GM23338 (cell line): Measurements from ENCODE around the gene ENPP7. TPM values are rescaled to one million over a fixed set of nuclear protein-coding genes. Genes with fewer than 3 reads are reported as not detected.

ENCODE experiments used
- EZH2 ChIP-seq: fragments of 200-600 bp; sonication (generic); IDR thresholded peaks from one replicate; pipeline ENCODE4 v1.8.0; 2017; ENCODE audit warnings: antibody characterized with exemption, mild to moderate bottlenecking, low read depth; ENCODE audit not compliant: unreplicated experiment
- EZH2phosphoT487 ChIP-seq: fragments of 200-600 bp; sonication (generic); IDR thresholded peaks from one replicate; pipeline ENCODE4 v1.8.1; 2018; ENCODE audit warnings: antibody characterized with exemption; ENCODE audit not compliant: unreplicated experiment
- NANOG ChIP-seq: IDR thresholded peaks from 2 replicates; pipeline ENCODE4 v1.6.1; 2016; ENCODE audit warnings: antibody characterized with exemption, borderline replicate concordance
- POLR2AphosphoS5 ChIP-seq: IDR thresholded peaks from 2 replicates; pipeline ENCODE4 v1.6.1; 2016; ENCODE audit warnings: antibody characterized with exemption, low read depth
- STAT1 ChIP-seq: IDR thresholded peaks from one replicate; pipeline ENCODE4 v1.6.1; 2016; ENCODE audit warnings: antibody characterized with exemption; ENCODE audit not compliant: unreplicated experiment
- polyA plus RNA-seq: library from polyadenylated mRNA; unstranded; fragments of >200 nt; fragmentation: Nextera tagmentation; extraction: Ambion mirVana; gene quantifications from 2 replicates; pipeline ENCODE4 v1.2.1, GENCODE V29; 2016
- total RNA-seq: library from RNA; depleted of rRNA; stranded (reverse); fragments of >200 nt; shearing (Covaris generic); gene quantifications from 2 replicates; pipeline ENCODE4 v1.2.3, GENCODE V29; 2014
- TF ChIP-seq, protein P1 (sequence below): fragments of 250-450 bp; sonication (Bioruptor Pico); IDR thresholded peaks from 2 replicates; pipeline ENCODE4 v1.5.0; 2020; ENCODE audit warnings: mild to moderate bottlenecking, moderate library complexity
- TF ChIP-seq, protein P2 (sequence below), 2 experiments: fragments of 200-600 bp in 1 of 2; sonication (generic) in 1 of 2; conservative IDR thresholded peaks; 2 replicates each; pipeline versions ENCODE4 v1.5.1 to v1.6.1; 2016 to 2017; ENCODE audit warnings: antibody characterized with exemption in 2 of 2, low read depth in 2 of 2, mild to moderate bottlenecking in 2 of 2, moderate library complexity in 1 of 2
- TF ChIP-seq, protein P3 (sequence below): IDR thresholded peaks from 2 replicates; pipeline ENCODE4 v1.6.1; 2016; ENCODE audit warnings: antibody characterized with exemption

Gene ENPP7
- total and polyA plus RNA-seq, 2 experiments from 2014 or later: not detected

DNA sequence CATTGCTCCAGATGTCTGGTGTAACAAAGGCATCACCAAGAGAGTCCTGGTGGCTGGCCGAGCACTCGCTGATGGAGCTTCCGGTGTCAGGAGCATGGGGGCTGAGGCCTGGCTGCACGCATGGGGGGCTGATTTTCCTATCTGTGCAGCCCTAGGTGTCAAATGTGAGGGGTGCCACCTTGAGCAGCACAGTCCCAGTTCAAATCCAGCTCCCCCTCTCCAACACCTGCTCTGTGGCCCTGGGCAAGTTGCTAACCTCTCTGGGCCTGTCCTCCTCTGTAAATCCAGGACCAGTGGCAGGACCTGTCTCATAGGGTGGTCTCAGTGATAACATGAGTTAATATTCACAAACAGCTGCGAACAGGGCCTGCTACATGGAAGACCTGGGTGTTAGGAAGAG lies 12.9 kb downstream of the ENPP7 start (continued):
- TF ChIP-seq, protein P1, sequence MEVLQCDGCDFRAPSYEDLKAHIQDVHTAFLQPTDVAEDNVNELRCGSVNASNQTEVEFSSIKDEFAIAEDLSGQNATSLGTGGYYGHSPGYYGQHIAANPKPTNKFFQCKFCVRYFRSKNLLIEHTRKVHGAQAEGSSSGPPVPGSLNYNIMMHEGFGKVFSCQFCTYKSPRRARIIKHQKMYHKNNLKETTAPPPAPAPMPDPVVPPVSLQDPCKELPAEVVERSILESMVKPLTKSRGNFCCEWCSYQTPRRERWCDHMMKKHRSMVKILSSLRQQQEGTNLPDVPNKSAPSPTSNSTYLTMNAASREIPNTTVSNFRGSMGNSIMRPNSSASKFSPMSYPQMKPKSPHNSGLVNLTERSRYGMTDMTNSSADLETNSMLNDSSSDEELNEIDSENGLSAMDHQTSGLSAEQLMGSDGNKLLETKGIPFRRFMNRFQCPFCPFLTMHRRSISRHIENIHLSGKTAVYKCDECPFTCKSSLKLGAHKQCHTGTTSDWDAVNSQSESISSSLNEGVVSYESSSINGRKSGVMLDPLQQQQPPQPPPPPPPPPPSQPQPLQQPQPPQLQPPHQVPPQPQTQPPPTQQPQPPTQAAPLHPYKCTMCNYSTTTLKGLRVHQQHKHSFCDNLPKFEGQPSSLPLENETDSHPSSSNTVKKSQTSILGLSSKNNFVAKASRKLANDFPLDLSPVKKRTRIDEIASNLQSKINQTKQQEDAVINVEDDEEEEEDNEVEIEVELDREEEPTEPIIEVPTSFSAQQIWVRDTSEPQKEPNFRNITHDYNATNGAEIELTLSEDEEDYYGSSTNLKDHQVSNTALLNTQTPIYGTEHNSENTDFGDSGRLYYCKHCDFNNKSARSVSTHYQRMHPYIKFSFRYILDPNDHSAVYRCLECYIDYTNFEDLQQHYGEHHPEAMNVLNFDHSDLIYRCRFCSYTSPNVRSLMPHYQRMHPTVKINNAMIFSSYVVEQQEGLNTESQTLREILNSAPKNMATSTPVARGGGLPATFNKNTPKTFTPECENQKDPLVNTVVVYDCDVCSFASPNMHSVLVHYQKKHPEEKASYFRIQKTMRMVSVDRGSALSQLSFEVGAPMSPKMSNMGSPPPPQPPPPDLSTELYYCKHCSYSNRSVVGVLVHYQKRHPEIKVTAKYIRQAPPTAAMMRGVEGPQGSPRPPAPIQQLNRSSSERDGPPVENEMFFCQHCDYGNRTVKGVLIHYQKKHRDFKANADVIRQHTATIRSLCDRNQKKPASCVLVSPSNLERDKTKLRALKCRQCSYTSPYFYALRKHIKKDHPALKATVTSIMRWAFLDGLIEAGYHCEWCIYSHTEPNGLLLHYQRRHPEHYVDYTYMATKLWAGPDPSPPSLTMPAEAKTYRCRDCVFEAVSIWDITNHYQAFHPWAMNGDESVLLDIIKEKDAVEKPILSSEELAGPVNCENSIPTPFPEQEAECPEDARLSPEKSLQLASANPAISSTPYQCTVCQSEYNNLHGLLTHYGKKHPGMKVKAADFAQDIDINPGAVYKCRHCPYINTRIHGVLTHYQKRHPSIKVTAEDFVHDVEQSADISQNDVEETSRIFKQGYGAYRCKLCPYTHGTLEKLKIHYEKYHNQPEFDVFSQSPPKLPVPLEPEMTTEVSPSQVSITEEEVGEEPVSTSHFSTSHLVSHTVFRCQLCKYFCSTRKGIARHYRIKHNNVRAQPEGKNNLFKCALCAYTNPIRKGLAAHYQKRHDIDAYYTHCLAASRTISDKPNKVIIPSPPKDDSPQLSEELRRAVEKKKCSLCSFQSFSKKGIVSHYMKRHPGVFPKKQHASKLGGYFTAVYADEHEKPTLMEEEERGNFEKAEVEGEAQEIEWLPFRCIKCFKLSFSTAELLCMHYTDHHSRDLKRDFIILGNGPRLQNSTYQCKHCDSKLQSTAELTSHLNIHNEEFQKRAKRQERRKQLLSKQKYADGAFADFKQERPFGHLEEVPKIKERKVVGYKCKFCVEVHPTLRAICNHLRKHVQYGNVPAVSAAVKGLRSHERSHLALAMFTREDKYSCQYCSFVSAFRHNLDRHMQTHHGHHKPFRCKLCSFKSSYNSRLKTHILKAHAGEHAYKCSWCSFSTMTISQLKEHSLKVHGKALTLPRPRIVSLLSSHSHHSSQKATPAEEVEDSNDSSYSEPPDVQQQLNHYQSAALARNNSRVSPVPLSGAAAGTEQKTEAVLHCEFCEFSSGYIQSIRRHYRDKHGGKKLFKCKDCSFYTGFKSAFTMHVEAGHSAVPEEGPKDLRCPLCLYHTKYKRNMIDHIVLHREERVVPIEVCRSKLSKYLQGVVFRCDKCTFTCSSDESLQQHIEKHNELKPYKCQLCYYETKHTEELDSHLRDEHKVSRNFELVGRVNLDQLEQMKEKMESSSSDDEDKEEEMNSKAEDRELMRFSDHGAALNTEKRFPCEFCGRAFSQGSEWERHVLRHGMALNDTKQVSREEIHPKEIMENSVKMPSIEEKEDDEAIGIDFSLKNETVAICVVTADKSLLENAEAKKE (CRISPR knock-in tag): no peak
- TF ChIP-seq EZH2phosphoT487 (no peak), NANOG (no peak), STAT1 (no peak), EZH2 (no peak), POLR2AphosphoS5 (no peak)
- TF ChIP-seq, protein P2, sequence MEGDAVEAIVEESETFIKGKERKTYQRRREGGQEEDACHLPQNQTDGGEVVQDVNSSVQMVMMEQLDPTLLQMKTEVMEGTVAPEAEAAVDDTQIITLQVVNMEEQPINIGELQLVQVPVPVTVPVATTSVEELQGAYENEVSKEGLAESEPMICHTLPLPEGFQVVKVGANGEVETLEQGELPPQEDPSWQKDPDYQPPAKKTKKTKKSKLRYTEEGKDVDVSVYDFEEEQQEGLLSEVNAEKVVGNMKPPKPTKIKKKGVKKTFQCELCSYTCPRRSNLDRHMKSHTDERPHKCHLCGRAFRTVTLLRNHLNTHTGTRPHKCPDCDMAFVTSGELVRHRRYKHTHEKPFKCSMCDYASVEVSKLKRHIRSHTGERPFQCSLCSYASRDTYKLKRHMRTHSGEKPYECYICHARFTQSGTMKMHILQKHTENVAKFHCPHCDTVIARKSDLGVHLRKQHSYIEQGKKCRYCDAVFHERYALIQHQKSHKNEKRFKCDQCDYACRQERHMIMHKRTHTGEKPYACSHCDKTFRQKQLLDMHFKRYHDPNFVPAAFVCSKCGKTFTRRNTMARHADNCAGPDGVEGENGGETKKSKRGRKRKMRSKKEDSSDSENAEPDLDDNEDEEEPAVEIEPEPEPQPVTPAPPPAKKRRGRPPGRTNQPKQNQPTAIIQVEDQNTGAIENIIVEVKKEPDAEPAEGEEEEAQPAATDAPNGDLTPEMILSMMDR (conservative IDR thresholded peaks at IDR 0.05; ENCODE audit: low read depth in 2 of 2): no peak
- TF ChIP-seq, protein P3, sequence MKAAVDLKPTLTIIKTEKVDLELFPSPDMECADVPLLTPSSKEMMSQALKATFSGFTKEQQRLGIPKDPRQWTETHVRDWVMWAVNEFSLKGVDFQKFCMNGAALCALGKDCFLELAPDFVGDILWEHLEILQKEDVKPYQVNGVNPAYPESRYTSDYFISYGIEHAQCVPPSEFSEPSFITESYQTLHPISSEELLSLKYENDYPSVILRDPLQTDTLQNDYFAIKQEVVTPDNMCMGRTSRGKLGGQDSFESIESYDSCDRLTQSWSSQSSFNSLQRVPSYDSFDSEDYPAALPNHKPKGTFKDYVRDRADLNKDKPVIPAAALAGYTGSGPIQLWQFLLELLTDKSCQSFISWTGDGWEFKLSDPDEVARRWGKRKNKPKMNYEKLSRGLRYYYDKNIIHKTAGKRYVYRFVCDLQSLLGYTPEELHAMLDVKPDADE: no peak
